Adrenal gland (tissue), 12 donors: ENCODE data around the gene CDK10. TPM values are rescaled to one million over a fixed set of nuclear protein-coding genes. Genes with fewer than 3 reads are reported as not detected.
"Not testable (repeated sequence)": the region's sequence is repeated elsewhere in the genome, so short reads cannot be mapped to it uniquely, and the experiment has no call there.

ENCODE experiments used
- DNase-seq, 7 donors: peaks; one replicate each; pipeline ENCODE4 v3.0.0-alpha.2; 2019 to 2020
- H3K27ac ChIP-seq, 5 donors: fragments of 200-600 bp; sonication (generic) in 4 of 5; 1 replicate in 3 of 5; 2 replicates in 2 of 5; pipeline versions ENCODE4 v1.5.1 to v1.8.0; 2016 to 2020; ENCODE audit warnings: mild to moderate bottlenecking in 1 of 5
- H3K27me3 ChIP-seq: fragments of 200-600 bp; 2 replicates; pipeline ENCODE4 v1.8.0; 2021
- H3K36me3 ChIP-seq, 2 donors: fragments of 200-600 bp; replicated peaks in 1 of 2; 1 replicate in 1 of 2; 2 replicates in 1 of 2; pipeline versions ENCODE4 v1.5.1 to v1.8.0; 2018 to 2022
- H3K4me1 ChIP-seq, 2 donors: fragments of 200-600 bp; replicated peaks in 1 of 2; 1 replicate in 1 of 2; 2 replicates in 1 of 2; pipeline versions ENCODE4 v1.5.1 to v1.8.0; 2018 to 2021
- H3K4me3 ChIP-seq, 4 donors: fragments of 200-600 bp; sonication (generic) in 3 of 4; one replicate each; pipeline ENCODE4 v1.5.1; 2016 to 2018
- H3K9me3 ChIP-seq, 3 donors: fragments of 200-600 bp; sonication (generic) in 1 of 3; replicated peaks in 1 of 3; 1 replicate in 2 of 3; 2 replicates in 1 of 3; pipeline versions ENCODE4 v1.5.1 to v1.8.0; 2016 to 2021
- POLR2A ChIP-seq, 2 donors: fragments of 450-650 bp; IDR thresholded peaks; one replicate each; pipeline ENCODE4 v1.6.1; 2017; ENCODE audit warnings: antibody characterized with exemption in 2 of 2, mild to moderate bottlenecking in 2 of 2, moderate library complexity in 1 of 2
- WGBS, 4 donors: extraction: QIAGEN DNeasy Blood & Tissue Kit in 2 of 4; methylation state at CpG; one replicate each; pipeline versions ENCODE4 v1.1.5 to v1.1.7; 2013 to 2017; 5-methylcytosine and 5-hydroxymethylcytosine counted together
- intact Hi-C, 2 donors: fragments of 100-400 bp; cut with DNase I; formaldehyde crosslinking; loops; one replicate each; pipeline versions ENCODE4 v1.14.1 to v1.15.0; 2022 to 2023
- polyA plus RNA-seq, 3 donors: library from polyadenylated mRNA; stranded (reverse); fragments of 200-250 nt in 2 of 3; fragments of 350-450 nt in 1 of 3; fragmentation: Illumina TruSeq in 1 of 3; extraction: RNeasy Lipid Tissue Mini Kit (QIAGEN cat#74804) in 1 of 3; gene quantifications; one replicate each; pipeline ENCODE4 v1.2.3, GENCODE V29; 2013 to 2014
- total RNA-seq, 9 donors: library from RNA; depleted of rRNA in 4 of 9; stranded (reverse); fragments of >200 nt in 4 of 9; fragments of 120-200 nt in 1 of 9; fragmentation: NEBNext Ultra II Directional in 1 of 9; extraction: Animal tissue kit (Norgen Biotek cat#: 25700) in 1 of 9; gene quantifications; one replicate each; pipeline versions ENCODE4 v1.1.0 to v1.2.4, GENCODE V29; 2013 to 2023
- TF ChIP-seq, protein P1 (sequence below), 6 experiments: fragments of 450-650 bp in 4 of 6; fragments of 200-600 bp in 2 of 6; sonication (generic) in 1 of 6; IDR thresholded peaks; 1 replicate in 5 of 6; 2 replicates in 1 of 6; pipeline versions ENCODE4 v1.5.1 to v1.8.0; 2016 to 2021; ENCODE audit warnings: antibody characterized with exemption in 6 of 6, mild to moderate bottlenecking in 2 of 6, moderate library complexity in 1 of 6
- donor health status: healthy with polysubstance abuse.
- donor health status: Bipolar disorder and iron deficiency.
- donor health status: DM: yes; HTN: yes; CAD: no.
- donor health status: DM: no; HTN: no; CAD: no.
- donor health status: DM: no; HTN: no; CAD: no.
- donor health status: DM: yes; HTN: yes; CAD: no.

The CDK10 gene
- total and polyA plus RNA-seq, 12 donors: 29.5 to 289 (median 64.5) TPM

GRCh38 chr16:89697161-89697615, 10.7 kb downstream of the CDK10 start:
- no peaks in the 10 kb centered on the region for H3K9me3 ChIP-seq
- no peak overlapping the region for H3K4me3 ChIP-seq
- peaks cover 0 to 45% of the 10 kb centered on the region in 2 donors for H3K36me3 ChIP-seq
- intact Hi-C loops: no loop called here
- WGBS, 4 donors: 70 to 89% (median 83%) methylated on average over 14 to 19 of the region's 19 CpGs
- H3K27ac ChIP-seq: no peak overlapping the region
- H3K27me3 ChIP-seq: no peaks in the 10 kb centered on the region
- H3K4me1 ChIP-seq: peaks cover 10 to 17% of the 10 kb centered on the region in 2 donors
- DNase-seq: peak in 3 of 7 donors; percentile 29 to 63 (median 47)
- TF ChIP-seq, protein P1, sequence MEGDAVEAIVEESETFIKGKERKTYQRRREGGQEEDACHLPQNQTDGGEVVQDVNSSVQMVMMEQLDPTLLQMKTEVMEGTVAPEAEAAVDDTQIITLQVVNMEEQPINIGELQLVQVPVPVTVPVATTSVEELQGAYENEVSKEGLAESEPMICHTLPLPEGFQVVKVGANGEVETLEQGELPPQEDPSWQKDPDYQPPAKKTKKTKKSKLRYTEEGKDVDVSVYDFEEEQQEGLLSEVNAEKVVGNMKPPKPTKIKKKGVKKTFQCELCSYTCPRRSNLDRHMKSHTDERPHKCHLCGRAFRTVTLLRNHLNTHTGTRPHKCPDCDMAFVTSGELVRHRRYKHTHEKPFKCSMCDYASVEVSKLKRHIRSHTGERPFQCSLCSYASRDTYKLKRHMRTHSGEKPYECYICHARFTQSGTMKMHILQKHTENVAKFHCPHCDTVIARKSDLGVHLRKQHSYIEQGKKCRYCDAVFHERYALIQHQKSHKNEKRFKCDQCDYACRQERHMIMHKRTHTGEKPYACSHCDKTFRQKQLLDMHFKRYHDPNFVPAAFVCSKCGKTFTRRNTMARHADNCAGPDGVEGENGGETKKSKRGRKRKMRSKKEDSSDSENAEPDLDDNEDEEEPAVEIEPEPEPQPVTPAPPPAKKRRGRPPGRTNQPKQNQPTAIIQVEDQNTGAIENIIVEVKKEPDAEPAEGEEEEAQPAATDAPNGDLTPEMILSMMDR (IDR thresholded peaks at IDR 0.05): no peak
- TF ChIP-seq POLR2A (IDR thresholded peaks at IDR 0.05): no peak

GRCh38 chr16:89697616-89698331, 11.3 kb downstream of the CDK10 start:
- peaks cover 0 to 41% of the 10 kb centered on the region in 2 donors for H3K36me3 ChIP-seq
- peak in 2 of 7 donors; percentile 49 to 59 for DNase-seq
- 85 to 91% (median 88%) methylated on average over 12 to 32 of the region's 32 CpGs for WGBS, 4 donors

DNA sequence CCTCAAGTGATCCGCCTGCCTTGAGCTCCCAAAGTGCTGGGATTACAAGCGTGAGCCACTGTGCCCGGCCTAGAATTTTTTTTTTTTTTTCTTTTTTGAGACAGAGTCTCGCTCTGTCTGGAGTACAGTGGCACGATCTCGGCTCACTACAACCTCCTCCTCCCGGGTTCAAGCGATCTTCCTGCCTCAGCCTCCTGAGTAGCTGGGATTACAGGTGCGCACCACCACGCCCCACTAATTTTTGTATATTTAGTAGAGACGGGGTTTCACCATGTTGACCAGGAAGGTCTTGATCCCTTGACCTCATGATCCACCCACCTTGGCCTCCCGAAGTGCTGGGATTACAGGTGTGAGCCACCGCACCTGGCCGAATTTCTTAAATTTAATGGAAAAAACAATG, 12.2 kb downstream of the CDK10 start:
- Histone ChIP-seq H3K4me1 (peaks cover 10 to 17% of the 10 kb centered on the region in 2 donors), H3K36me3 (peaks cover 0 to 32% of the 10 kb centered on the region in 2 donors)
- 93 to 98% (median 97%) methylated on average over 14 of the region's 14 CpGs for WGBS, 4 donors
- intact Hi-C loops, H3K27me3 ChIP-seq, H3K4me3 ChIP-seq, H3K27ac ChIP-seq, H3K9me3 ChIP-seq: not testable (repeated sequence)
- DNase-seq: peak in 1 of 7 donors; percentile 54

More at GRCh38 chr16:89697616-89698331, 11.3 kb downstream of the CDK10 start:
- Histone ChIP-seq H3K9me3 (no peaks in the 10 kb centered on the region), H3K27ac (no peak overlapping the region), H3K27me3 (no peaks in the 10 kb centered on the region), H3K4me3 (no peak overlapping the region), H3K4me1 (peaks cover 10 to 17% of the 10 kb centered on the region in 2 donors)
- intact Hi-C loops: no loop called here
- TF ChIP-seq, protein P1 (IDR thresholded peaks at IDR 0.05): no peak
- TF ChIP-seq POLR2A (IDR thresholded peaks at IDR 0.05): no peak

- intact Hi-C loops: loop anchor here in 1 of 2 donors (10.0 kb wide), 1 partner anchor 165 kb away; no protein-coding TSS in a partner anchor
- peak overlapping the region in 2 of 5 donors; percentile 88 for H3K27ac ChIP-seq
- H3K4me3 ChIP-seq: not testable (repeated sequence)
These were observed 13.2 kb downstream of the CDK10 start for GRCh38 chr16:89699629-89700099.

DNA sequence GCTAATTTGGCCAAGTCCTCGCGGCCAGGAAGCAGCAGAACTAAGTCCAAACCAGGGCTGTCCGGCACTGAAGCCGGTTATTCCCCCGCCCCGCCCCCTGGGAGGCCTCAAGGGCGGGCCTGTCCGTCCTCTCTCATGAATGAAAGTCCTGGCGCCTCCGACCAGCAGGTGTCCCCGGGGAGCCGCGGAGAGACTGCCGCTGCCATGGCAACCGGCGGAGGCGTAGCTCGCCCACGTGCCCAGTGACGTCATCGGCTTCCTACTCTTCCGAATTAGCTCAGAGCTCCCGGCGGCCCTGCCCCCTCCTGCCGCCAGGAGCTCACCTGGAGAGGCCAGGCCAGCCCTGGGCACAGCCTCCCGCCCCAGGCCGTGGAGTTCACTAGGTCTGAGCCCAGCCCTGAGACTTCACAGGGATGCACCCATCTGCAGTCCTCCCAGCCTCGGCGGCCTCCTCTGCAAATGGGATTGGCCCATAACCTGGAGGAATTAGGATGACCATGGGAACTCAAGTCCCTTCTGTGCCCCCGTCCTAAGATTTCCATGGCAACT, 13.7 kb downstream of the CDK10 start:
- 0 to 1% (median 0%) methylated on average over 2 to 30 of the region's 30 CpGs for WGBS, 4 donors
- peaks cover 0 to 20% of the 10 kb centered on the region in 2 donors for H3K36me3 ChIP-seq
- H3K4me1 ChIP-seq: peaks cover 10 to 17% of the 10 kb centered on the region in 2 donors
- intact Hi-C loops: loop anchor here in 1 of 2 donors (10.0 kb wide), 1 partner anchor 165 kb away; no protein-coding TSS in a partner anchor
- peak; percentile 99 to 100 (median 100) for DNase-seq
- no peak for TF ChIP-seq POLR2A (IDR thresholded peaks at IDR 0.05)
- TF ChIP-seq, protein P1 (IDR thresholded peaks at IDR 0.05): peak; percentile 56 to 91 (median 86)
- peak overlapping the region in 2 of 4 donors; percentile 50 to 73 for H3K4me3 ChIP-seq
- H3K9me3 ChIP-seq: no peaks in the 10 kb centered on the region
- no peaks in the 10 kb centered on the region for H3K27me3 ChIP-seq
- H3K27ac ChIP-seq: peak overlapping the region; percentile 33 to 88 (median 74)

More at GRCh38 chr16:89699629-89700099, 13.2 kb downstream of the CDK10 start:
- not testable (repeated sequence) for DNase-seq, H3K27me3 ChIP-seq, H3K9me3 ChIP-seq
- 55 to 79% (median 58%) methylated on average over 11 to 18 of the region's 18 CpGs for WGBS, 4 donors
- H3K36me3 ChIP-seq: peaks cover 0 to 23% of the 10 kb centered on the region in 2 donors
- H3K4me1 ChIP-seq: peaks cover 10 to 17% of the 10 kb centered on the region in 2 donors
